ENCODE data around the gene SAMD13.
A peak's percentile ranks its signal among the peaks of the same experiment; 100 is the strongest.

The SAMD13 gene, protein sequence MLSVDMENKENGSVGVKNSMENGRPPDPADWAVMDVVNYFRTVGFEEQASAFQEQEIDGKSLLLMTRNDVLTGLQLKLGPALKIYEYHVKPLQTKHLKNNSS

DNA sequence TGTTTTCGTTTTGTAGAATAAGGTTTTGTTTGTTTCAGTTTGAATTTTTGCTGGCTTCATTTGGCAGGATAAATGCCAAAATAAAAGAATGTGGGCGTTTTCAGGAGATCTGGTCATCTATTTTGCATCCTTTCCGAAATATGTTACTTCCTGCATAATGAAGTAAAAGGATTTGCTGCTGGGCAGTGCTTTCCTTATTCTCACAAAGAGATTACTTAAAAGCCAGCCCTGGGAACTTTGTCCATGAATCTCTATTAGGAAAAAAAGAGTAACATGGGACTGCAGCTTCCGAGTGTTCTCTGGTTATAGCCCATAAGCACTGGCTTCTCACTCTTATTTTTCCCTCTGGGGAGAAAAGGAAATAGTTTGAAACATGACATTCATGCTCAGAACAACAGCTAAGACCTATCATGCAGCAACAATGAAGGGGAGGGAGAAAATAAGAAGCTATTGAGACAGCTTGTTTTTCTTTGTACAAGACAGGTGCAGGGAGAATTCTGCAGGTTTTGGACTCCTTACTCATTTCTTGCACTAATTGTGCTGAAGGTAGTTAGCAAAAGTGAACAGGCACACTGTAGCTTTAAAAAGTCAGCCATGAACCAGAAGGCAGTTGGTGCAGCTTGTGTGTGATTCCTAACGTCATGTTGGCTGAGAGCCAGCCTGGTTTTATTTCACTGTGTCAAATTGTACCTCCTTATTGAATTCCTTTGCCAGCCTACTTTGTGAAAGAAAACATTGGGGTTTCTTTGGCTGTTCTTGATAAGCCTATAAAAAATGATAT, at the start of gene SAMD13:
TSS of gene SAMD13 (plus strand) at position 705 of the 781 bp plus-strand sequence. CDS start 1,527 bp downstream, outside the sequence.
- no peak for DNase-seq (ENCODE audit: low read depth, low spot score)

DNA sequence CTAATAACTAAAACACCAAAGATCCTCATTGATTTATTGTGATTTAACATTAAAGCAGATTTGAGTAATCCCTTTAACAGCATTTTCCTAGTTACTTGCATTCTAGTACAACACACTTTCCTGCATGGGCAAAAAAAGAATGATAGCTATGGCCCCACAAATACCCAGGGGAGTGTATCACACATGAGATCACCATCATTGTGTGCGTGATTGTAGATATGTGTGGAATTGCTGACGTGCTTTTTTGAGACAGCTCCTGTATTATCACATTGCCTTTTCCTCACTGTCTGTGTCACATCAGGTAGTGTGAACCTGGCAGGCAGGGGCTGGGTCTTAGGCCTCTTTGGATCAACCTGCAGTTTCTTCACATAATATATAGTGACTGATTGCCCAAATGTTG, 48.5 kb upstream of the SAMD13 start:
- no peak for DNase-seq (ENCODE audit: low read depth, low spot score)

DNA sequence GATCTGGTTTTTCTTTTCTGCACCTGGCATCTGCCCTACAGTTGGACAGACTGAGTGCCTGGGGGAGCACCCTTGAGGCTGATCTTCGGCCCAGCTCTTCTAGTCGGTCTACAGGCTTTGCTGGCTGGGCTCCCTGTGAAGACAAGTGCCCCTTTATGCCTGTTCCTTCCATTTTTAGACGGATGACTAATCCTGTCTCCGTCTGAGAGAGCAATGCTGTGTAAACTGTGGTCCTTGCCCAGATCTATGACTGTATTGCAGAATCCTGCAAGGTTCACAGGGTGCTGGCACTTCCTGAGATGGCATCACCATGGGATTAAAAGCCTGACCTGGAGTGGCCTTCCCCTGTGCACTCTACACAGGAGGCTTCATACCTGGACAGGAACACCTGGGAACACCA, 47.6 kb upstream of the SAMD13 start:
- peak; percentile 54 for DNase-seq (ENCODE audit: low read depth, low spot score)

DNA sequence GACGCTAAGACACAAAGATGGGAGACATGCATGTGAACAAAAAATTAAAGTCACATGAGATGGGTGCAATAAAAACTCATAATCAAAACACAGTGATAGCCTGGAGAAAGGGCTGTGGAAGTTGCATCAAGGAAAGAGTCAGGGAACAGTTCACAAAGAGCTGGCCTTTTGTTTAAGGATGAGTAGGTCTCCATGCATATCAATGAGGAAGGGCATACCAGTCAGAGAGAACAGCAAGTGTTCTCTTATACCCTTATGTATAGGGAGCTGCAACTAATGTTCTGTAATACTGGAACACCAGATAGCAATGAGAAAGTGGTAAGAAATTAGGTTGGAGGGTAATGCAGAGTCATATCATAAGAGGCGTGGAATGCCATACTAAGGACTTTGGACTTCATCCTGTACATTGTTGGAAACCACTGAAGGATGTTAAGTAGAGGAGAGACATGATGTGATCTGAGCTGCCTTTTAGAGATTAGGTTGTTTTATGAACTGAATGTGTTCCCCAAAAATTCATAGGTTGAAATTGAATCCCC, 46.7 kb upstream of the SAMD13 start:
- DNase-seq (ENCODE audit: low read depth, low spot score) = no peak

DNA sequence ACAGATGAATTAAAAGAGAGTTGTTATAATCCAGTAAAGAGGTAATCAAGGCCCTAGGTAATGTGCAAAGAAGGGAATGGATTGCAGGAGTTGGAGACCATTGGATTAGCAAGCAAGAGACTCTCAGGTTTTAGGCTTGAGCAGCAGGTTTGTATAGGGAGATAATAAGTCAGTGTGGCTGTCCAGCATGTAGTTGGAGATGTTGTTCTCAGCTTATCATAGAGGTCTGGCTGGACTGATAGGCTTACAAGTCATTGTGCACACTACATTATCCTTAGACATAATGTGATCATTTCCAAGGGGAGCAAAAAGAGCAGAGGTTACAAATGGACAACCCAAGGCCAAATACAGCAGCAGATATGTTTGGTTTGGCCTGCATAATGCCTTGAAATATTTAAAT, 45.9 kb upstream of the SAMD13 start:
- no peak for DNase-seq (ENCODE audit: low read depth, low spot score)

DNA sequence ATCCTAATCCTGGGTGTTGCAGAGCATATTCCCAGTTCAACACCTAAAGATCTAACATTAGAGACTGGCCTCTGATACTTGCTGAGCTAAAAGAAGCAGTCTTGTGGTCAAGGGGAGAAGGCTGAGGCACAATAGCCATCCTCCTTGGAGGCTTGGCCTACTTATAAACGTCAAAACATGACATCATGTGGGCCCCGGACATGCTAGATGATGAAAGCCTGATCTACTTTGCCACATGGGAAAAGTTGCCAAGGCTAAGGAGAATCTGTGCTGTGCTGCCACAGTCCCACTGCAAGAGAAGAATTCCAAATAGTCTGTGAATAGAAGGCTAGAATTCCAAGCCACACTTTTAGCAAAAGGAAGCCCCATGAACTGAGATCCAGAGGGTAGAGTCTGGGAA, 43.9 kb upstream of the SAMD13 start:
- DNase-seq (ENCODE audit: low read depth, low spot score) = no peak

DNA sequence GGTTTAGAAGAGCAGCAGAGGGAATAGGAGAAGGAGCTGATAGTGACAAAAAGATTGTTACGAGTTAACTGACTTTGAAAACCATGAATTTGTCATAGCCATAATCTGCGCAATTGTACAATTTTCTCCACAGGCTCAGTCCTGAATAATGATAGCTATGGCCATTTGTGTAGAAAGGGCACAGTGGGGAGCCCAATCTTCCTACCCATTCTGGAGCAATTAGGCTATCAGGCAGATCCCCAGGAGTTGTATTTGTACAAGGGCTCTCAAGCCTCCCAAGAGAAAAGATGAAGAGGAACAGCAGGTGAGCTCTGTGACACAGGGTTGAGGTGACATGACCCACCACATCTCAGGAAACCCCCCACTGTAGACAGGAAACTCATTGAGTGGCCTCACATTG, 42.1 kb upstream of the SAMD13 start:
- no peak for DNase-seq (ENCODE audit: low read depth, low spot score)

DNA sequence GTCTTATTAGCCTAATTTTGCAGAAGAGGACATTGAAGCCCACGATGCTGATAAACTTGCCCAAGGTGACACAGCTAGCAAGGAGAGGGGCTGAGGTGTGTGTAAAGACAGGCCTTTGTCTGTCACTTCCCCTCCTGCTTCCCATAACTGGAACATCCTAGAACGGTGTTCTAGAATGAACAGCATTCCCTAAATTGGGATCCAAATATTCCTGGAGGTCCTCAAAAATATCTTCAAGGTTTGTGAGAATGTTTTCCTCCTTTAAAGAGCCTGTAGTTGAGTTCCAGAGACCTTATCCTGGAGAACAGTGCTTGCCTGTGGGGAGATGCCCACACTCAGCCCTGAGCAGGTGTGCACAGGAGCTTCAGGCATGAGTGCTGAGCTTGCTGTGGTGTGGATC, 41.5 kb upstream of the SAMD13 start:
- DNase-seq (ENCODE audit: low read depth, low spot score) = no peak

DNA sequence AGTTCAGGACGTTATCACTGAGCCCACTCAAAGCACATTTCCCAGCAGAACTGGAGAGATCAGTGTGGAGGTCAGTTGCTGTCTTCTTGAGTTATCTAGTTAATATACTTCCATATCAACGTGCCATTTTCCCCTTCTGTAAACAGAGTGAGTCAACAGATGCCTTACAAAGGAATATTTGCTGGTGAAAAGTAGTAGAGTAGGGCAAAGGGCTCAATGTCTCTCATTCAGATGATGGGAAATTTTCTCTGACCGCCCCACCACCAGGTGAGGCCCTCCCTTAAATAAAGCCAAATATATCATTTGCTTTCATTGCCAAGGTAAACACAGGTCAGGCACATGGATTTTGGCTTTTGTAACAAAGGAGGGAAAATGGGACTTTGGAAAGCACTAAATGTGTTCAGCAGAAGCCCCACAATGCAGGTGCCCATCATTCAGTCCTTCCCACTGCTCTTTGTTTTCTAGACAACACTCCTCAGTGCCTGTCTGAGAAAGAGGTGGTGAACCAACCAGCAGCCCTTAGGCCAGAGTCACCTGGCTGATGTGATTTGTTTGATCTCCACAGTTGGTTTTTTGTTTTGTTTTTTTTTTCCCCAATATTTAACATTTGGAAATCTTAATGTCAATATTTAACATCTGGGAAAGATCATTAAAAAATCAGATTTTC, 40.5 kb upstream of the SAMD13 start:
- DNase-seq (ENCODE audit: low read depth, low spot score) = no peak

DNA sequence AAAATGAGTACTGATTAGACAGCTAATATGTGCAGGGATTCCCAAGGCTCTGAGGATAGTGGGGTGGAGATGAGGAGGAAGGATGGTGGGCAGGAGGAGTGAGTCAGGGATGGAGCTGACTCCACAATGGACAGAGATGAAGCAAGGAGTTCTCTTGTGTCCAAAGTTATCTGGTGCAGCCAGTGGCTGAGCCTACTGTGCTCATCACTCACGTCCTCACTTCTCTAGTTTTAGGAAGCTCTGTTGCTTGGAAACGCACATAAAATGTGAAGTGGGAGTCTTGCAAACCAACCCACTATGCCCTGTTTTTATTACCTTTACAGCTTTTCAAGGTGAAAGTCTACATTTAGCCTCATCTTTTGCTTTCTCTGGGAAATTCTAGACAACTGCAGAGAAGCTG, 36.5 kb upstream of the SAMD13 start:
- no peak for DNase-seq (ENCODE audit: low read depth, low spot score)

DNA sequence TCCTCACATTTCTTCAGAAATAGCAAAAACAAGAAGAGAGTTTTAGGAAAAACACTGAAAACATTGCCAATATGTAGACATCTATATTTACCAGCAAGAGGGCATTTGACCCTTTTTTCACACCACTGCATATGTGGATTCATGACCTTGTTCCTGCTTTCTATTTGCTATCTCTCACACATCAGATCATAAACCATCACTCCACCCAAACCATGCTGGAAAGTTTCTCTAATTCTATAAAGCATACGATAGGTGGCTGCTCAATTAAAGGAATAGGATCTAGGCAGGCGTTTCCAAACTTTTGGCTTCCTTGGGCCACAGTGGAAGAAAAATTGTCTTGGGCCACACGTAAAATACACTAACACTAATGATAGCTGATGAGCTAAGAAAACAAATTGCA, 35.6 kb upstream of the SAMD13 start:
- DNase-seq (ENCODE audit: low read depth, low spot score) = no peak

DNA sequence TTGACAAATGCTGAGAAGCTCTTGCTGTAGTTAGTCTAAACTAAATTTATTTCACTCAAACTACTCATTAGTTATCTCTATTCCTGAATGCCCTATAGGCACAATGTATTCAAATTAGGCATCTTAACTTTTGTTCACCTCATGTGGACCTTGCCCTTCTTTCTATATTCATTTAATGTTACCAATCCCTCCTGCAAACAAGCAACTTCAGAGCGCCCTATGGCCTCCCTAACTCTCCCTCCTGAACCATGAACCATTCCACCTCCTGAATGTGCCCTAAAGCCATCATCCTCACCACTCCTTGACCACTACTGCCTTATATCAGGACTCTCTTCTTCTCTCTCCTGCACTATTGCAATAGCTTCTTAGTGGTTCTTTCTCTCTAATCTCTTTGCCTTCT, 34.8 kb upstream of the SAMD13 start:
- DNase-seq (ENCODE audit: low read depth, low spot score) = no peak

DNA sequence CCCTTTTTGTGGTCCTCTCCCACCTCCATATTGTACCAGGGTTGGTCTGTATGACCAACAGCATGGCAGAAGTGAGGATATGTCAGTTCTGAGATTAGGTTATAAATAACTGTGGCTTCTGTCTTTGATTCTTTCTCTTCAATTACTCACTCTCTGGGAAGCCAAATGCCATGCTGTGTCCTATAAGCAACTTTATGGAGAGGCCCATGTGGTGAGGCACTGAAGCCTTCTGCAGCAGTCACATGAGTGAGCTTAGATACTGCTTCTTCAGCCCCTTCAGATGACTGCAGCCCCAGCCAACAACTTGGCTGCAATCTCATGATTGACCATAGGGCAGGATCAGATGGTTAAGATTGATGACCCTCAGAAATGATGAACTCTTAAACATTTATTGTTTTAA, 34.0 kb upstream of the SAMD13 start:
- DNase-seq (ENCODE audit: low read depth, low spot score) = no peak

DNA sequence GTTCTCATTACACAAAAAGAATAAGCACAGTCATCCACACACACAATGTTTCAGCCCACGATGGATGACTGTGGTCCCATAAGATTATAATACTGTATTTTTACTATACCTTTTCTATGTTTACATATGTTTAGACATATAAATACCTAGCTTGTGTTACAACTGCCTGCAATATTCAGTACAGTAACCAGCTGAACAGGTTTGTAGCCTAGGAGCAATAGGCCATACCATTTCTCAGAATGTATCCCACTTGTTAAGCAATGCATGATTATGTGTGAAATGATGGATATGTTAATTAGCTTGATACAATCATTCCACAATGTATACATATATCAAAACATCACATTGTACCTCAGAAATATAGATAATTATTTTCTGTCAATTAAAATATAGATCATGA, 33.2 kb upstream of the SAMD13 start:
- DNase-seq (ENCODE audit: low read depth, low spot score) = no peak

DNA sequence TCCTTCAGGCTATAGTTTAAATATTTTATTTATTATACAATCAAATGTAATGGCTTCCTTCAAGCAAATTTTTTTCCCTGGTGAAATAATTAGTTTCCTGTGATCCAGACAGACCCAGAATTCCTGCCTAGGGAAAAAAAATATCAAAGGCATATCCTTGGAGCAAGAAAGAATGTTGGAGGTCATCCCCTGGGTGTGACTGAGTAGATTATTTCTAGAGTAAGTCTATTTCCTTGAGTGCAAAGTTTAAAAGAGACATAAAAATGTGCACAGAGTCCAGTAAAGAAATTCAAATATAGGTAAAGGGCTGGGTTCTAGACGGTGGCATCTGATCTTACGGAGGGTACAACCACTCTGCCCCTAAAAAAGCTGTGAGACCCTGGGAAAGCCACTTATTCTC, 32.2 kb upstream of the SAMD13 start:
- no peak for DNase-seq (ENCODE audit: low read depth, low spot score)

DNA sequence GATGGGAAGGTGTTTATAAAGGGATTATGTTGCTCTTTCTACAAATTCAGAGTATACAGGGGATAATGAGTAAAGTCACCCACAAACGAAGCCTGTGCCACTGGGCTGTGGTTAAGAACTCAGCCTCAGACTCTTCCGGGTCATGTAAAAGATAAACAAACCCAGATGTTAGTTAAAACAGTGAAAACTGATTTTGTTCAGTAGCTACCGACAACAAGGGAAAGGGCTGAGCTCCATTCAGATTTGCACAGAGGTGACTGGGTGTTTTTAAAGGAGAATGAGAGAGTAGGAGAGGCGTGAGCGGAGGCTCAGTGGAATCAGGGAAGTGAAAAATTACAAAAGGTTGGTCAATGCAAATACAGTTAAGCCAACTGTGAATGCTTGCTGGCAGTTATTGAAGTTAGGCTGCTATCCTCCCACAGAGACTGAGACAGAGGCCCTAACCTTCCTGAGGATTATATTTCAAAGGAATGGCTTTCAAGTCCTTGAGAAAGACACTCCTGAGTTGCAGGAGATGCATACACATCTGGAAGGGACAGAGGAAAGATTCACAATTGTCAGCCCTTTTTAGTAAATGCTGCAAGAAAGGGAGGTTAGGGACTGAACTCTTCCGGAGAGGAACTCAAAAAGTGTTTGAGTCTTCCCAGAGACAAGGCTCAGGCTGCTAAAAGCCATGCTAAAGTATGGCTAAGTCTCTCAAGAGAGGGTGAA, 29.9 kb upstream of the SAMD13 start:
- DNase-seq (ENCODE audit: low read depth, low spot score) = no peak

DNA sequence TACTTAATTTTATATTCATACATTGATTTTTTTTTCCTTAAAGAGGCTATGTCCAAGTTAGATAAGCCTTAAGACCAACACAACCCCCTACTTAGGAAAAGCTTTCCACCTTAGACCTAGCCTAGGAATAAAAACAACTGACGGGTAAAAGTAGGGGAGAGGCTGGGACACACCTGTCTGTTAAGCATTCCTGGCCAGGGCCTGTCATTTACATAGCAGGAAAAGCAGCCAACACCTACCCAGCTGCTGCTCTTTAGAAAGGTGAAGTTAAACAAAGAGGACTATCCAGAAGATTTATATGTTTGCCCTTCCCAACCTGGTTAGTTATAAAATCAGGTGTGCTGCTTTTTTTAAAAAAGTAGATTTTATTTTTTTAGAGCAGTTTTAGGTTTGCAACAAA, 29.1 kb upstream of the SAMD13 start:
- no peak for DNase-seq (ENCODE audit: low read depth, low spot score)

DNA sequence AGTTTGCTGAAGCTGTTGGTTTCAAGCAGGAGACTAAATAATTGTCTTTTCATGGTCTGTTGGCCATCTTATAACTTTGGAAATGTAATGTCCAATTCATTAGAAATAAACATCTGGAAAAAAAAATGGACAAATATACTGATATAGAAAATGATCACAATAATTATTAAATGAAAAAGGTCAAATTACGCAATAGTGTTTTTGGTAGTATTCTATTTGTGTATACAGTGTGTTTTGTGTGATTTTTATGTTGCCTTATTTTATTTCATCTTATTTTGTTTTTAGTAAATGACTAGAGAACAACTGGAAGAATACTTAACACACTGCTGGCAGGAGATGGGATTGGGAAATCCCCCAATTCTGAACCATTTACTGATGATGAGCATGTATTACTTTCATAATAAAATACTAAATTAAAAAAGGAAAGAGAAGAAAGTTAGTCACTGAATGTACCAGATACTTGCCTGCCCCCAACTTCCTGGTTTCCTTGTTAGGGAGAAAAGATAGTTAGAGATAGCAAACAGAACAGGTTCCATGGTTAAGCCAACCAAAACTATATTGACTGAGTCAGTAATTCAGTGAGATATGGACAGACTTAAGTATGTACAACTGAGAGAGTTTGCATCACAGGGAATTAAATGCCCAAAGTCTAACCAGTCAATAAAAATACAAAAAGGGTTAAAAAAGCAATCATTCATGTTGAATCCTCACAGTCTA, 24.0 kb upstream of the SAMD13 start:
- no peak for DNase-seq (ENCODE audit: low read depth, low spot score)

DNA sequence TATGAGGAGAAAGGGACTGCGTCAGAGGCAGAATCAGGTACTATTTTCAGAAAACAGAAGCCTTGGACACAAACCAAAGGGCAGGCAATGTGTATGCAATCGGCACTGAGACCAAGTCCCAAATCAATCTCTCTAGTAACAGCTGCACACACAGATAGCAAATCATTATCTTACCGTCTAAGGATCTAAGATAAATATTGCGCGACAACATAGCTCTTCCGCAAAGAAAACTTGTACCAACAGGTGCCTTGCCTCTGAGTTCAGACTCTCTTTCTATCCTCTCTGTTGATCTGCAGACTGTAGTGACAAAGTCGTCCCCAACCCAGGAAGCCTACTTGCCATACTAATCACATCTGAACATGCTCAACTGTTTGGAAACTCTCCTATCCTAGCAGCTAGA, 22.6 kb upstream of the SAMD13 start:
- no peak for DNase-seq (ENCODE audit: low read depth, low spot score)

DNA sequence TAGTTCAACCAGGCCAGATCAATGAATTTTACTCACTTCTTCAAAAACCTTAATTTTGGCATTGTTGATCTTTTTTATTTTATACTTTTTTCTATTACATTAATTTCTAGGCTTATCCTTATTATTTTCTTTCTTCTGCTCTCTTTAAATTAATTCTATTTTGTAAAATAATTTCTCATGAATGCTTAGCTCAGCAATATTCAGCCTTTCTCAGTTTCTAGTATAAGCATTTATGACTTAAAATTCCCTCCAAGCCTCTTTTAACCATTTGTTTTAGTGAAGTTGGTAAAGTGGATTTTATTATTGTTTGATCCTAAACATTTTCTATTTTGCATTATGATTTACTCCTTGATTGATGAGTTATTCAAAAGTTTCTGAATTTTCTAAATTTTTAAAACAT, 20.6 kb upstream of the SAMD13 start:
- DNase-seq (ENCODE audit: low read depth, low spot score) = no peak

DNA sequence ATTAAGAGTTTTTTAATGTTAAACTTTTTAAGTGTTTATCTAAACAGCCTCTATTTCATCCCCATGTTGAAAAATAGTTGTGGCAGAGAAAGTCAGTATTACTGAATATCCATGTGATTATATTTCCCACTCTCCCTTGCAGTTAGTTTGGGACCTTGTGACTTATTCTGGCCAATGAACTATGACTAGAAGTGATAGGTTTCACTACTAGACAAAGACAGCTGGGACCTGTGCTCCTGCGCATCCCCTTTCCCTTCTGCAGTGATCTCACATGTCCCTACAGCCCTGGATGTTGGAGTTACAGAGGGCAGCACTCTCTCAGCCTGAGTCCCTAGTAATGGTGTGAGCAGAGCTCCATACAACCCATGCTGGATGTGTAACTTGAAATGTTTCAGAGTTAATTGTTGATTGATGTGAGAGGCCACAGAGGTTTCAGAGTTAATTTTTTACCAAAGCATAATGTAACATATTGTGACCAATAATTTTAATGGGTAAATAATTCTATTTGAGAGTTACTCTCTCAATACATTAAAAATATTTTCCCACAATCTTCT, 18.7 kb upstream of the SAMD13 start:
- DNase-seq (ENCODE audit: low read depth, low spot score) = no peak
